ENCODE data around the gene AP4M1.

AP4M1 gene

GRCh38 chr7:100093054-100093453 lies 8.4 kb upstream of the AP4M1 start:
- Mint-ChIP-seq H3K36me3 (ENCODE audit: low read depth) (peaks cover 75% of the 10 kb centered on the region), H3K4me1 (ENCODE audit: low read depth) (peaks cover 62% of the 10 kb centered on the region), H3K4me3 (no peak overlapping the region), H3K27ac (no peak overlapping the region), H3K9me3 (no peaks in the 10 kb centered on the region), H3K27me3 (no peaks in the 10 kb centered on the region)

GRCh38 chr7:100093498-100093897 lies 7.9 kb upstream of the AP4M1 start:
- Mint-ChIP-seq H3K27me3 (no peaks in the 10 kb centered on the region), H3K4me3 (no peak overlapping the region), H3K36me3 (ENCODE audit: low read depth) (peaks cover 79% of the 10 kb centered on the region), H3K9me3 (no peaks in the 10 kb centered on the region), H3K4me1 (ENCODE audit: low read depth) (peaks cover 62% of the 10 kb centered on the region), H3K27ac (peak overlapping the region; percentile 52)

GRCh38 chr7:100093925-100094486 lies 7.4 kb upstream of the AP4M1 start:
- H3K4me3 Mint-ChIP-seq = no peak overlapping the region
- H3K27ac Mint-ChIP-seq = no peak overlapping the region
- peaks cover 84% of the 10 kb centered on the region for H3K36me3 Mint-ChIP-seq (ENCODE audit: low read depth)
- H3K27me3 Mint-ChIP-seq = no peaks in the 10 kb centered on the region
- no peaks in the 10 kb centered on the region for H3K9me3 Mint-ChIP-seq
- H3K4me1 Mint-ChIP-seq (ENCODE audit: low read depth) = peaks cover 66% of the 10 kb centered on the region

GRCh38 chr7:100095289-100095688 lies 6.2 kb upstream of the AP4M1 start:
- Mint-ChIP-seq H3K27me3 (no peaks in the 10 kb centered on the region), H3K9me3 (no peaks in the 10 kb centered on the region), H3K4me1 (ENCODE audit: low read depth) (peaks cover 66% of the 10 kb centered on the region), H3K27ac (peak overlapping the region; percentile 23), H3K4me3 (no peak overlapping the region), H3K36me3 (ENCODE audit: low read depth) (peaks cover 97% of the 10 kb centered on the region)

GRCh38 chr7:100095704-100096103 lies 5.7 kb upstream of the AP4M1 start:
- H3K9me3 Mint-ChIP-seq = no peaks in the 10 kb centered on the region
- H3K36me3 Mint-ChIP-seq (ENCODE audit: low read depth) = peaks cover 97% of the 10 kb centered on the region
- no peak overlapping the region for H3K4me3 Mint-ChIP-seq
- peaks cover 65% of the 10 kb centered on the region for H3K4me1 Mint-ChIP-seq (ENCODE audit: low read depth)
- H3K27ac Mint-ChIP-seq = peak overlapping the region; percentile 76
- no peaks in the 10 kb centered on the region for H3K27me3 Mint-ChIP-seq

- Mint-ChIP-seq H3K9me3 (no peaks in the 10 kb centered on the region), H3K27me3 (no peaks in the 10 kb centered on the region), H3K4me1 (ENCODE audit: low read depth) (peaks cover 55% of the 10 kb centered on the region), H3K27ac (peak overlapping the region; percentile 79), H3K4me3 (peak overlapping the region; percentile 89), H3K36me3 (ENCODE audit: low read depth) (peaks cover 73% of the 10 kb centered on the region)
Observed at GRCh38 chr7:100098913-100099312, 2.5 kb upstream of the AP4M1 start.

GRCh38 chr7:100099452-100099851 lies 2.0 kb upstream of the AP4M1 start:
- Mint-ChIP-seq H3K4me3 (peak overlapping the region; percentile 89), H3K27ac (peak overlapping the region; percentile 96), H3K4me1 (ENCODE audit: low read depth) (peaks cover 55% of the 10 kb centered on the region), H3K9me3 (no peaks in the 10 kb centered on the region), H3K36me3 (ENCODE audit: low read depth) (peaks cover 71% of the 10 kb centered on the region), H3K27me3 (no peaks in the 10 kb centered on the region)

GRCh38 chr7:100100420-100101015 lies 925 bp upstream of the AP4M1 start:
- peak overlapping the region; percentile 96 for H3K27ac Mint-ChIP-seq
- H3K36me3 Mint-ChIP-seq (ENCODE audit: low read depth) = peaks cover 63% of the 10 kb centered on the region
- H3K9me3 Mint-ChIP-seq = no peaks in the 10 kb centered on the region
- H3K27me3 Mint-ChIP-seq = no peaks in the 10 kb centered on the region
- H3K4me1 Mint-ChIP-seq (ENCODE audit: low read depth) = peaks cover 51% of the 10 kb centered on the region
- H3K4me3 Mint-ChIP-seq = peak overlapping the region; percentile 89

- peak overlapping the region; percentile 78 for H3K27ac Mint-ChIP-seq
- peaks cover 55% of the 10 kb centered on the region for H3K36me3 Mint-ChIP-seq (ENCODE audit: low read depth)
- no peaks in the 10 kb centered on the region for H3K9me3 Mint-ChIP-seq
- no peaks in the 10 kb centered on the region for H3K27me3 Mint-ChIP-seq
- peak overlapping the region; percentile 89 for H3K4me3 Mint-ChIP-seq
- H3K4me1 Mint-ChIP-seq (ENCODE audit: low read depth) = peaks cover 34% of the 10 kb centered on the region
Observed at GRCh38 chr7:100102950-100103840, 1.8 kb downstream of the AP4M1 start.

GRCh38 chr7:100105534-100105933 lies 4.1 kb downstream of the AP4M1 start:
- Mint-ChIP-seq H3K36me3 (ENCODE audit: low read depth) (peaks cover 37% of the 10 kb centered on the region), H3K27ac (no peak overlapping the region), H3K27me3 (no peaks in the 10 kb centered on the region), H3K9me3 (no peaks in the 10 kb centered on the region), H3K4me1 (ENCODE audit: low read depth) (peaks cover 11% of the 10 kb centered on the region), H3K4me3 (no peak overlapping the region)

- Mint-ChIP-seq H3K27ac (no peak overlapping the region), H3K36me3 (ENCODE audit: low read depth) (peaks cover 39% of the 10 kb centered on the region), H3K4me3 (no peak overlapping the region), H3K27me3 (no peaks in the 10 kb centered on the region), H3K4me1 (ENCODE audit: low read depth) (peaks cover 10% of the 10 kb centered on the region), H3K9me3 (no peaks in the 10 kb centered on the region)
Observed at GRCh38 chr7:100106633-100107032, 5.2 kb downstream of the AP4M1 start.

GRCh38 chr7:100107125-100107737 lies 5.8 kb downstream of the AP4M1 start:
- peaks cover 40% of the 10 kb centered on the region for H3K36me3 Mint-ChIP-seq (ENCODE audit: low read depth)
- no peak overlapping the region for H3K4me3 Mint-ChIP-seq
- H3K27ac Mint-ChIP-seq = no peak overlapping the region
- no peaks in the 10 kb centered on the region for H3K27me3 Mint-ChIP-seq
- peaks cover 10% of the 10 kb centered on the region for H3K4me1 Mint-ChIP-seq (ENCODE audit: low read depth)
- H3K9me3 Mint-ChIP-seq = no peaks in the 10 kb centered on the region

GRCh38 chr7:100107890-100108289 lies 6.4 kb downstream of the AP4M1 start:
- H3K4me3 Mint-ChIP-seq = no peak overlapping the region
- peaks cover 5% of the 10 kb centered on the region for H3K4me1 Mint-ChIP-seq (ENCODE audit: low read depth)
- H3K9me3 Mint-ChIP-seq = no peaks in the 10 kb centered on the region
- H3K27me3 Mint-ChIP-seq = no peaks in the 10 kb centered on the region
- no peak overlapping the region for H3K27ac Mint-ChIP-seq
- peaks cover 44% of the 10 kb centered on the region for H3K36me3 Mint-ChIP-seq (ENCODE audit: low read depth)

GRCh38 chr7:100109521-100110163 lies 8.2 kb downstream of the AP4M1 start:
- Mint-ChIP-seq H3K4me3 (no peak overlapping the region), H3K27me3 (no peaks in the 10 kb centered on the region), H3K9me3 (no peaks in the 10 kb centered on the region), H3K4me1 (ENCODE audit: low read depth) (no peaks in the 10 kb centered on the region), H3K27ac (no peak overlapping the region), H3K36me3 (ENCODE audit: low read depth) (peaks cover 39% of the 10 kb centered on the region)

Data from stimulated activated naive CD8-positive, alpha-beta T cell treated with anti-CD3 and anti-CD28 coated beads, Interleukin-15, Interleukin-2, amounts not matched to agents 100 ng/mL and 50 ng/mL, for 24 hours (primary cell).